Glutamatergic neuron (in vitro differentiated cells): ENCODE results near the gene FCSK. TPM values are rescaled to one million over a fixed set of nuclear protein-coding genes. Genes with fewer than 3 reads are reported as not detected.

Source experiments
- DNase-seq: peaks from one replicate; pipeline ENCODE4 v3.0.0; 2022
- H3K27ac Mint-ChIP-seq: one replicate; pipeline ENCODE4 v1.8.0; 2020; ENCODE audit warnings: mild to moderate bottlenecking, mixed read lengths, inconsistent platforms; ENCODE audit not compliant: unreplicated experiment
- H3K27me3 Mint-ChIP-seq: one replicate; pipeline ENCODE4 v1.8.0; 2020; ENCODE audit warnings: mild to moderate bottlenecking, moderate library complexity, mixed read lengths, inconsistent platforms; ENCODE audit not compliant: unreplicated experiment
- H3K36me3 Mint-ChIP-seq: one replicate; pipeline ENCODE4 v1.8.0; 2020; ENCODE audit warnings: mild to moderate bottlenecking, mixed read lengths, inconsistent platforms; ENCODE audit not compliant: unreplicated experiment
- H3K4me1 Mint-ChIP-seq: one replicate; pipeline ENCODE4 v1.8.0; 2020; ENCODE audit warnings: mild to moderate bottlenecking, low read depth, mixed read lengths, inconsistent platforms; ENCODE audit not compliant: unreplicated experiment
- H3K4me3 Mint-ChIP-seq: one replicate; pipeline ENCODE4 v1.8.0; 2020; ENCODE audit warnings: mild to moderate bottlenecking, mixed read lengths, inconsistent platforms; ENCODE audit not compliant: unreplicated experiment
- H3K9me3 Mint-ChIP-seq: one replicate; pipeline ENCODE4 v1.8.0; 2020; ENCODE audit warnings: mild to moderate bottlenecking, moderate library complexity, mixed read lengths, inconsistent platforms; ENCODE audit not compliant: unreplicated experiment
- CTCF ChIP-seq: fragments of 200-600 bp; sonication (generic); IDR thresholded peaks from one replicate; pipeline ENCODE4 v1.5.0; 2021; ENCODE audit not compliant: partially characterized antibody, unreplicated experiment
- total RNA-seq: library from RNA; stranded (reverse); fragmentation: NEBNext Ultra II Directional; extraction: Animal tissue kit (Norgen Biotek cat#: 25700); gene quantifications from one replicate; pipeline ENCODE4 v1.2.1, GENCODE V29; 2021; ENCODE audit not compliant: unreplicated experiment

Gene FCSK
- total RNA-seq, 1 donor from 2014 or later: 15.4 TPM

DNA sequence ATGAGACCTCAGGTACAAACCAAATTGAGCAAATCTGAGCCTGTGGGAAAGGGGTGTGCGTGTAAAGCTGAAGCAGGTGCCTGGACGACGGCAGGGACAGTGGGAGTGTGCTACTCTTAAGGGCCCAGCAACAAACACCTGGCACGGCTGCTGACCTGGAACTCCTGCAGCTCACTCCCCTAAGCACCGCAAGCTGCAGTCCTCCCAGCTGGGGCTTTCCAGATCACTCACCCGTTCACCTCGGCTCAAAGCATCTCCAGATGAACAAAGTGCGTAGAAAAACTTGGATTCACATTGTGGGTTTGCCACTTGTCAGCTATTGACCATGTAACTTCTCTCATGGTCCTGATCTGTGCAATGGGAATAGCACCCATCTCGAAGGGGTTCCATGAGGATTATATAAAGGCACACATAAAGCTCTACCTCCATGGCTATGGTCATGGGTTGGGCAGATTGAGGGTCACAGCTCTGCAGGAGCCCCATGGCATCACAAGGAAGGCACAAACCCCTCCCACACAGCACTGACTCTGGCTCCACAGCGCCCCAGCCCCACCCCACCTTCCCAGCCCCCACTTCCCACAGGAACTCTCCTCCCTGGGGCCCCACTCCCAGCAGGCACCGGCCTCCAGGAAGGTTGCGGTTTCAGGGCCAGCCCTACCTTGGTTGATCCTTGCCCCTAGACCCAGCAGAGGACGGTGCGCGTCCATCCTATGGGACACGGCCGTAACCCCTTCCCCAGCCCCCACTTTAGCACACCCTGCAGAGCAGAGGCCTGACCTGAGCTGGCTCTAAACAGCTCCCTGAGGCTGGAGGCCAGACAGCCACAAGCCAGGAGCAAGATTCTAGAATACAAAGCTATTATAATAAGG is 37.4 kb upstream of the FCSK start:
- peaks cover 32% of the 10 kb centered on the region for H3K4me1 Mint-ChIP-seq
- no peak for TF ChIP-seq CTCF
- peaks cover 6% of the 10 kb centered on the region for H3K9me3 Mint-ChIP-seq
- H3K36me3 Mint-ChIP-seq: no peaks in the 10 kb centered on the region
- H3K27me3 Mint-ChIP-seq: peaks cover 6% of the 10 kb centered on the region
- no peak overlapping the region for H3K27ac Mint-ChIP-seq
- DNase-seq: no peak
- H3K4me3 Mint-ChIP-seq: no peak overlapping the region

DNA sequence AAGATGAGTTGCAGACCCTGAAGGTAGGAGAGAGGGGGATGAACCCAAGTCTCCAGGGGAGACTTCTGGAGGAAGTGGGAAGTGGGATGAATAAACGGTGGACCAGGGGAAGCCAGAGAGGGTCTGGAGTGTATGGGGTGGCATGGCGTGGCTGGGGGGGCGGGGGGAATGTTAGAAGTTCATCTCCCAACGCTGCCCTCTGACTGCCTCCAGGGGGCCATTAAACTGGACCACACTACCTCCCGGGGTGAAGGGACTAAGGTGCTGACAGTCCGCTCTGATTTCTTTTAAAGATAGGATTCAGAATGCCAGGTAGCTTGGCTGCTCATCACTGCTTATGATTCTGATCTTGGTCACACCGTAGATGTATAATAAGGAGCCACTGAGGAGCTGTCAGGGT is 36.7 kb upstream of the FCSK start:
- Mint-ChIP-seq H3K4me3 (peak overlapping the region; percentile 42), H3K36me3 (no peaks in the 10 kb centered on the region), H3K27me3 (peaks cover 6% of the 10 kb centered on the region), H3K27ac (no peak overlapping the region), H3K4me1 (peaks cover 38% of the 10 kb centered on the region), H3K9me3 (peaks cover 6% of the 10 kb centered on the region)
- DNase-seq: no peak
- TF ChIP-seq CTCF: no peak

DNA sequence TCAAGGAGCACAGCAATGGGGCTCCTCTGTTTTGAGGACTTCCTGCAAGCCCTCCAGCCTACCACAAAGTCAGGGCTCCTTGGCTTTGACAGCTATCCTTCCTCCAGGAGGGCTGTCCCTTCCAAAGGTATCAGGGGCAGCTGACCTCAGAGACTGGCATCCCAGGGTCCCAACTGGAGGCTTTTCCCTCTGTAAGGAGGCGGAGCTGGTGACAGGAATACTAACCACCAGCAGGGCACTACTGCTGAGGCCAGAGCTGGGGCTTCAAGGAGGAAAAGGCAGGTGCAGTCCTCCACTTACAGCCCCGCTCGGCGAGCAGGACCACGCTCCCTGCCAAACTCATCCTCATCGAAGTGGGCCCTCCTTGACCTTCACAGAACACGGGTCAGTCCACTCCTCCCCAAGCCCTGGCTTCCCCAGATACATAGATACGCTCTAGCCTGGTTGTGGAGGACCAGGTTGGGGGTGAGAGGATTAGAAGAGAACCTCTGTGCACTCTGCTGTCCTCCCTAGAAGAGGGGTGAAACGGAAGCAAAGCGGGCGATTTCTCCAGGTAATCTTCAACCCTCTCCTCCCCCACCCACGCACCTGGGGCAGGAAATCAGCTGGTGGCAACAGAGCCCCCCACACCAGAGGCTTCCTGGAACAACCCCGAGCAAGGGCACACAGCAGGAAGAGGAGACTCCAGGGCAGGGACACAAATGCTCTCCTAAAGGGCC is 36.0 kb upstream of the FCSK start:
- peaks cover 6% of the 10 kb centered on the region for H3K9me3 Mint-ChIP-seq
- H3K4me1 Mint-ChIP-seq: peaks cover 44% of the 10 kb centered on the region
- DNase-seq: no peak
- no peaks in the 10 kb centered on the region for H3K36me3 Mint-ChIP-seq
- TF ChIP-seq CTCF: no peak
- peaks cover 6% of the 10 kb centered on the region for H3K27me3 Mint-ChIP-seq
- no peak overlapping the region for H3K4me3 Mint-ChIP-seq
- H3K27ac Mint-ChIP-seq: no peak overlapping the region

- no peak for TF ChIP-seq CTCF
- no peaks in the 10 kb centered on the region for H3K36me3 Mint-ChIP-seq
- no peak for DNase-seq
- H3K27ac Mint-ChIP-seq: no peak overlapping the region
- H3K27me3 Mint-ChIP-seq: peaks cover 6% of the 10 kb centered on the region
- peaks cover 44% of the 10 kb centered on the region for H3K4me1 Mint-ChIP-seq
- H3K9me3 Mint-ChIP-seq: peaks cover 6% of the 10 kb centered on the region
- H3K4me3 Mint-ChIP-seq: no peak overlapping the region
These were observed 35.4 kb upstream of the FCSK start for GRCh38 chr16:70418993-70419318.
